Liver (tissue), 3 donors: ENCODE results near the gene NSG1.

ENCODE experiments used
- CTCF ChIP-seq: fragments of 150-350 bp; IDR thresholded peaks from 2 replicates; pipeline ENCODE4 v1.5.1; 2017; ENCODE audit warnings: improper control_type of control experiment, low read depth, low read length; ENCODE audit not compliant: missing input control
- GABPA ChIP-seq, 2 donors: IDR thresholded peaks in 1 of 2; conservative IDR thresholded peaks in 1 of 2; 2 replicates each; pipeline ENCODE4 v1.6.1; 2016; ENCODE audit warnings: antibody characterized with exemption in 2 of 2, mild to moderate bottlenecking in 1 of 2, moderate library complexity in 1 of 2
- REST ChIP-seq: IDR thresholded peaks from 2 replicates; pipeline ENCODE4 v1.6.1; 2016; ENCODE audit warnings: antibody characterized with exemption, mild to moderate bottlenecking
- ZBTB33 ChIP-seq: IDR thresholded peaks from 2 replicates; pipeline ENCODE4 v1.6.1; 2016; ENCODE audit warnings: antibody characterized with exemption
- donor health status: healthy.
- donor health status: healthy.

- TF ChIP-seq ZBTB33 = no peak
- TF ChIP-seq GABPA (IDR thresholded peaks at IDR 0.05 in 1 of 2, conservative IDR thresholded peaks at IDR 0.05 in 1 of 2) = no peak
- TF ChIP-seq CTCF = no peak
- no peak for TF ChIP-seq REST
Observed at GRCh38 chr4:4377191-4377590, 9.7 kb upstream of the NSG1 start.
